Heart left ventricle (tissue), 13 donors: Measurements from ENCODE around the gene SYNGR2.

Experiments
- CTCF ChIP-seq, 12 donors: fragments of 200-600 bp; sonication (generic) in 4 of 12; IDR thresholded peaks; one replicate each; pipeline versions ENCODE4 v1.5.0 to v1.8.0; 2018 to 2022; ENCODE audit warnings: antibody characterized with exemption in 12 of 12, mild to moderate bottlenecking in 5 of 12
- POLR2A ChIP-seq, 2 donors: fragments of 450-650 bp; IDR thresholded peaks; one replicate each; pipeline ENCODE4 v1.6.1; 2017; ENCODE audit warnings: antibody characterized with exemption in 2 of 2, mild to moderate bottlenecking in 2 of 2, moderate library complexity in 2 of 2
- donor health status: ischemic (EF 13 %, LVEDD 7.1; RV severe dilation, severe dysfunction).
- donor health status: DM: no; HTN: yes; CAD: no.
- donor health status: DM: no; HTN: no; CAD: no.
- donor health status: ischemic (EF 25% LVEDD 6.9; RV normal size, moderate dysfunction).
- donor health status: ischemic (EF 25% LVEDD 5.7; RV mildly dilated, moderate dysfunction).
- donor health status: ischemic (EF 35%, LVEDD 5.7; RV mildly dilated, moderate dysfunction).
- donor health status: nonischemic (EF 11% LVEDD 7.7; RV severe dilation, severe dysfunction).
- donor health status: DM: yes; HTN: yes; CAD: no.
- donor health status: PGD.
- donor health status: ischemic (EF 29% LVEDD 5.4; RV normal size, mild dysfunction).
- donor health status: nonischemic (EF 23%, LVEDD 6.1; RV moderate dilation, normal function).

- TF ChIP-seq CTCF (IDR thresholded peaks at IDR 0.05) (no peak), POLR2A (IDR thresholded peaks at IDR 0.05) (peak in 1 of 2 donors; percentile 27)
These were observed 45.8 kb downstream of the SYNGR2 start, which contains the start of gene BIRC5 for GRCh38 chr17:78214016-78214705.
